Chondrocyte (in vitro differentiated cells): ENCODE measurements around the gene NAPSA. TPM values are rescaled to one million over a fixed set of nuclear protein-coding genes. Genes with fewer than 3 reads are reported as not detected.

Experiments used
- DNase-seq: peaks from one replicate; pipeline ENCODE4 v3.0.0; 2021; ENCODE audit warnings: mixed read lengths, low spot score
- H3K27ac Mint-ChIP-seq: one replicate; pipeline ENCODE4 v1.8.0; 2021; ENCODE audit warnings: mild to moderate bottlenecking, moderate library complexity, mixed read lengths; ENCODE audit not compliant: unreplicated experiment
- H3K27me3 Mint-ChIP-seq: 2 replicates; pipeline ENCODE4 v1.8.0; 2021; ENCODE audit warnings: low read depth, mixed read lengths
- H3K36me3 Mint-ChIP-seq: 2 replicates; pipeline ENCODE4 v1.8.0; 2021; ENCODE audit warnings: low read depth, mixed read lengths
- H3K4me1 Mint-ChIP-seq: 2 replicates; pipeline ENCODE4 v1.8.0; 2021; ENCODE audit warnings: low read depth, mild to moderate bottlenecking, mixed read lengths
- H3K4me3 Mint-ChIP-seq: one replicate; pipeline ENCODE4 v1.8.0; 2021; ENCODE audit warnings: mild to moderate bottlenecking, moderate library complexity, mixed read lengths; ENCODE audit not compliant: unreplicated experiment
- H3K9me3 Mint-ChIP-seq: 2 replicates; pipeline ENCODE4 v1.8.0; 2021; ENCODE audit warnings: low read depth, mixed read lengths
- CTCF ChIP-seq: fragments of 200-600 bp; sonication (generic); IDR thresholded peaks from 2 replicates; pipeline ENCODE4 v1.5.0; 2021; ENCODE audit warnings: antibody characterized with exemption, mild to moderate bottlenecking, moderate library complexity
- total RNA-seq: library from RNA; stranded (reverse); gene quantifications from 3 replicates; pipeline ENCODE4 v1.2.1, GENCODE V29; 2021

NAPSA gene
- total RNA-seq, 1 donor from 2014 or later: 0.55 TPM

GRCh38 chr19:50387868-50388245, 22.4 kb upstream of the NAPSA start:
- no peak overlapping the region for H3K27ac Mint-ChIP-seq
- no peaks in the 10 kb centered on the region for H3K27me3 Mint-ChIP-seq
- no peak for DNase-seq
- no peaks in the 10 kb centered on the region for H3K9me3 Mint-ChIP-seq
- no peak for TF ChIP-seq CTCF
- H3K4me1 Mint-ChIP-seq: peaks cover 23% of the 10 kb centered on the region
- no peak overlapping the region for H3K4me3 Mint-ChIP-seq
- no peaks in the 10 kb centered on the region for H3K36me3 Mint-ChIP-seq

GRCh38 chr19:50387176-50387867, 21.9 kb upstream of the NAPSA start:
- H3K9me3 Mint-ChIP-seq: no peaks in the 10 kb centered on the region
- TF ChIP-seq CTCF: no peak
- no peaks in the 10 kb centered on the region for H3K27me3 Mint-ChIP-seq
- H3K4me3 Mint-ChIP-seq: no peak overlapping the region
- H3K27ac Mint-ChIP-seq: no peak overlapping the region
- H3K4me1 Mint-ChIP-seq: peaks cover 23% of the 10 kb centered on the region
- no peak for DNase-seq
- no peaks in the 10 kb centered on the region for H3K36me3 Mint-ChIP-seq

GRCh38 chr19:50384685-50385535, 19.5 kb upstream of the NAPSA start:
- TF ChIP-seq CTCF: no peak
- Mint-ChIP-seq H3K27ac (peak overlapping the region; percentile 98), H3K4me1 (peaks cover 23% of the 10 kb centered on the region), H3K36me3 (peaks cover 4% of the 10 kb centered on the region), H3K9me3 (no peaks in the 10 kb centered on the region), H3K27me3 (no peaks in the 10 kb centered on the region), H3K4me3 (peak overlapping the region; percentile 97)
- no peak for DNase-seq

GRCh38 chr19:50383852-50384684, 18.6 kb upstream of the NAPSA start, which contains the start of gene POLD1:
Gene POLD1, plus strand, starts transcription at chr19:50384347. Its CDS starts 14,505 bp downstream, at chr19:50398852.
- Mint-ChIP-seq H3K9me3 (no peaks in the 10 kb centered on the region), H3K36me3 (peaks cover 9% of the 10 kb centered on the region)
- no peak for TF ChIP-seq CTCF

More at GRCh38 chr19:50383852-50384684, 18.6 kb upstream of the NAPSA start, which contains the start of gene POLD1:
- Mint-ChIP-seq H3K4me3 (peak within 1 kb of the TSS; percentile 97), H3K27me3 (no peaks in the 10 kb centered on the region), H3K27ac (peak within 1 kb of the TSS; percentile 98), H3K4me1 (peaks cover 23% of the 10 kb centered on the region)
- peak; percentile 98 for DNase-seq
